ENCODE data around the gene SYT12.

SYT12 gene

DNA sequence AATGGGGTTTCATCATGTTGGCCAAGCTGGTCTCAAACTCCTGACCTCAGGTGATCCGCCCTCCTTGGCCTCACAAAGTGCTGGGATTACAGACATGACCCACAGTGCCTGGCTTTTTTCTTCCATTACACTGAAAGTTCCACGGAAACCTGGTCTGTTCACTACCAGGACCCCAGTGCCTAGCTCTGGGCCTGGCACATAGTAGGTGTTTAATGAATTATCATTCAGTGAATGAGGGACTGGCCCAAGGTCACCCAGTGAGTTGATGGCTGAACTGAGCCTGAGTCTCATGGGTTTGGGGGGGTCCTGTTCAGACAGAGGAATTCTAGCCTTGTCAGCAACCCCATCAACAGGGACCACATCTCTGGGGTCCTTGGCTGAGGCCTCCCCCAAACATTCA lies 44.7 kb upstream of the SYT12 start:
- DNase-seq, result no peak
- Histone ChIP-seq H3K9me2 (replicated peaks; ENCODE audit: insufficient read depth, low read length) (no peaks in the 10 kb centered on the region), H3K79me2 (ENCODE audit: low read length) (no peaks in the 10 kb centered on the region), H3K9me3 (replicated peaks; ENCODE audit: insufficient read depth, low read length) (no peaks in the 10 kb centered on the region), H2AFZ (ENCODE audit: low read length) (no peak overlapping the region), H4K20me1 (ENCODE audit: insufficient read depth, low read length) (no peaks in the 10 kb centered on the region), H3F3A (ENCODE audit: insufficient read depth, low read length) (no peaks in the 10 kb centered on the region), H3K36me3 (replicated peaks; ENCODE audit: insufficient read depth, low read length) (no peaks in the 10 kb centered on the region), H3K4me2 (ENCODE audit: low read depth, low read length) (no peak overlapping the region), H3K27me3 (replicated peaks; ENCODE audit: insufficient read depth, low read length) (peaks cover 14% of the 10 kb centered on the region), H3K4me3 (ENCODE audit: low read length) (no peak overlapping the region), H3K9ac (ENCODE audit: low read length) (no peak overlapping the region), H3K27ac (ENCODE audit: low read length) (no peak overlapping the region), H3K4me1 (ENCODE audit: low read length) (no peaks in the 10 kb centered on the region)
- TF ChIP-seq EZH2 (optimal IDR thresholded peaks at IDR 0.05; ENCODE audit: low read depth, low read length), result no peak
- no peak for TF ChIP-seq EZH2phosphoT487 (IDR thresholded peaks at IDR 0.05; ENCODE audit: low read length)
- TF ChIP-seq, protein P1, sequence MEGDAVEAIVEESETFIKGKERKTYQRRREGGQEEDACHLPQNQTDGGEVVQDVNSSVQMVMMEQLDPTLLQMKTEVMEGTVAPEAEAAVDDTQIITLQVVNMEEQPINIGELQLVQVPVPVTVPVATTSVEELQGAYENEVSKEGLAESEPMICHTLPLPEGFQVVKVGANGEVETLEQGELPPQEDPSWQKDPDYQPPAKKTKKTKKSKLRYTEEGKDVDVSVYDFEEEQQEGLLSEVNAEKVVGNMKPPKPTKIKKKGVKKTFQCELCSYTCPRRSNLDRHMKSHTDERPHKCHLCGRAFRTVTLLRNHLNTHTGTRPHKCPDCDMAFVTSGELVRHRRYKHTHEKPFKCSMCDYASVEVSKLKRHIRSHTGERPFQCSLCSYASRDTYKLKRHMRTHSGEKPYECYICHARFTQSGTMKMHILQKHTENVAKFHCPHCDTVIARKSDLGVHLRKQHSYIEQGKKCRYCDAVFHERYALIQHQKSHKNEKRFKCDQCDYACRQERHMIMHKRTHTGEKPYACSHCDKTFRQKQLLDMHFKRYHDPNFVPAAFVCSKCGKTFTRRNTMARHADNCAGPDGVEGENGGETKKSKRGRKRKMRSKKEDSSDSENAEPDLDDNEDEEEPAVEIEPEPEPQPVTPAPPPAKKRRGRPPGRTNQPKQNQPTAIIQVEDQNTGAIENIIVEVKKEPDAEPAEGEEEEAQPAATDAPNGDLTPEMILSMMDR (IDR thresholded peaks at IDR 0.05; ENCODE audit: low read length), result no peak

DNA sequence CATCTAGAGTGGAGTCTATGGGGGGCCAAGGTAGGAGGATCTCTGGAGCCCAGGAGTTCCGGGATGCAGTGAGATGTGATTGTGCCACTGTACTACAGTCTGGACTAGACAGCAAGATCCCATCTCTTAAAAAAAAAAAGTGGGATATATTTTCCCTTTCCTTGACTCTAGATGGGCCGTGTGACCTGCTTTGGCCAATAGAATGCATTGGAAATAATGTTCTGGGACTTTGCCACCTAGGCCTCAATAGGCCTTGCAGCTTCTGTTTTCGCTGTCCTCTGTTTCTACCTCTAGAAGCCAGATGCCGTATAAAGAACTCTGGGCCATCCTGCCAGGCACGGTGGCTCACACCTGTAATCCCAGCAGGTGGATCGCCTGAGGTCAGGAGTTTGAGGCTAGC lies 44.2 kb upstream of the SYT12 start:
- Histone ChIP-seq H3K9me3 (replicated peaks; ENCODE audit: insufficient read depth, low read length) (no peaks in the 10 kb centered on the region), H3K27ac (ENCODE audit: low read length) (no peak overlapping the region), H3K27me3 (replicated peaks; ENCODE audit: insufficient read depth, low read length) (peaks cover 14% of the 10 kb centered on the region), H3F3A (ENCODE audit: insufficient read depth, low read length) (no peaks in the 10 kb centered on the region), H3K9me2 (replicated peaks; ENCODE audit: insufficient read depth, low read length) (no peaks in the 10 kb centered on the region), H4K20me1 (ENCODE audit: insufficient read depth, low read length) (no peaks in the 10 kb centered on the region), H3K9ac (ENCODE audit: low read length) (no peak overlapping the region), H3K79me2 (ENCODE audit: low read length) (no peaks in the 10 kb centered on the region), H2AFZ (ENCODE audit: low read length) (no peak overlapping the region), H3K4me3 (ENCODE audit: low read length) (no peak overlapping the region), H3K4me2 (ENCODE audit: low read depth, low read length) (no peak overlapping the region), H3K36me3 (replicated peaks; ENCODE audit: insufficient read depth, low read length) (no peaks in the 10 kb centered on the region), H3K4me1 (ENCODE audit: low read length) (no peaks in the 10 kb centered on the region)
- DNase-seq, result no peak
- TF ChIP-seq EZH2phosphoT487 (IDR thresholded peaks at IDR 0.05; ENCODE audit: low read length), result no peak
- no peak for TF ChIP-seq EZH2 (optimal IDR thresholded peaks at IDR 0.05; ENCODE audit: low read depth, low read length)
- TF ChIP-seq, protein P1 (IDR thresholded peaks at IDR 0.05; ENCODE audit: low read length), result no peak

DNA sequence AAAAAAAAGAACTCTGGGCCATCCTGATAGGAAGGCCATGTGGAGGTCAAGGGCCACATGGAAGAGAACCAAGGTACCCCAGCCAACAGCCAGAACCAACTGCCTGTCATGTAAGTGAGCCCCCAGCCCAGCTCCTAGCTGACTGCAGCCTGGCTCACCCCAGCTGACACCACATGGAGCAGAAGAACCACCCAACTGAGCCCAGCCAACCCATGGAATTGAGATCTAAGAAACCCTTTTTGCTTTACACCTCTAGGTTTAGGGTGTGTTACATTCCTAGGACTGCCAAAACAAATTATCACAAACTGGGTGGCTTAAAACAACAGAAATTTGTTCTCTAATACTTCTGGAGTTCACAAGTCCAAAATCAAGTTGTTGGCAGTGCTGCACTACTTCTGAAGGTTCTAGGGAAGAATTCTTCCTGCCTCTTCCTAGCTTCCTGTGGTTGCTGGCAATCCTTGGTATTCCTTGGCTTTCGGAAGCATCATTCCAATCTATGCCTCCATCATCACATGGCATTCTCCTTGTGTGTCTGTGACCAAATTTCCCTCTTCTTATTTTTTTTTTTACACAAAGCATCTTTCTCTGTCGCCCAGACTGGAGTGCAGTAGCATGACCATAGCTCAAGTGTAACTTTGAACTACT lies 43.5 kb upstream of the SYT12 start:
- H3K27me3 ChIP-seq (replicated peaks; ENCODE audit: insufficient read depth, low read length), result peaks cover 14% of the 10 kb centered on the region
- H3K4me2 ChIP-seq (ENCODE audit: low read depth, low read length), result no peak overlapping the region
- no peak overlapping the region for H2AFZ ChIP-seq (ENCODE audit: low read length)
- no peak overlapping the region for H3K4me3 ChIP-seq (ENCODE audit: low read length)
- no peaks in the 10 kb centered on the region for H4K20me1 ChIP-seq (ENCODE audit: insufficient read depth, low read length)
- H3K9me3 ChIP-seq (replicated peaks; ENCODE audit: insufficient read depth, low read length), result no peaks in the 10 kb centered on the region
- DNase-seq, result no peak
- H3K36me3 ChIP-seq (replicated peaks; ENCODE audit: insufficient read depth, low read length), result no peaks in the 10 kb centered on the region
- no peaks in the 10 kb centered on the region for H3K4me1 ChIP-seq (ENCODE audit: low read length)
- H3K9me2 ChIP-seq (replicated peaks; ENCODE audit: insufficient read depth, low read length), result no peaks in the 10 kb centered on the region
- no peak overlapping the region for H3K27ac ChIP-seq (ENCODE audit: low read length)
- H3F3A ChIP-seq (ENCODE audit: insufficient read depth, low read length), result no peaks in the 10 kb centered on the region
- no peaks in the 10 kb centered on the region for H3K79me2 ChIP-seq (ENCODE audit: low read length)
- H3K9ac ChIP-seq (ENCODE audit: low read length), result no peak overlapping the region
- TF ChIP-seq, protein P1 (IDR thresholded peaks at IDR 0.05; ENCODE audit: low read length), result no peak
- TF ChIP-seq EZH2 (optimal IDR thresholded peaks at IDR 0.05; ENCODE audit: low read depth, low read length) (no peak), EZH2phosphoT487 (IDR thresholded peaks at IDR 0.05; ENCODE audit: low read length) (no peak)
